ENCODE data around the gene AMZ2. TPM values are rescaled to one million over a fixed set of nuclear protein-coding genes. Genes with fewer than 3 reads are reported as not detected.
"Not testable (repeated sequence)": the region's sequence is repeated elsewhere in the genome, so short reads cannot be mapped to it uniquely, and the experiment has no call there.

AMZ2 gene
- total RNA-seq, 1 experiment from 2014 or later, result 88.3 TPM

- H2AFZ ChIP-seq; H3K27me3 ChIP-seq (ENCODE audit: insufficient read depth, low read depth); H3K27ac ChIP-seq; POLR2A ChIA-PET (ENCODE audit: unreplicated experiment); H3K79me2 ChIP-seq (ENCODE audit: low read depth); H3K4me3 ChIP-seq; intact Hi-C loops (cut with micrococcal nuclease; ENCODE audit: unreplicated experiment); DNase-seq; BruUV-seq (replicated peaks); H4K20me1 ChIP-seq (ENCODE audit: insufficient read depth); H3K4me2 ChIP-seq; H3K36me3 ChIP-seq (ENCODE audit: low read depth); H3K9me3 ChIP-seq (ENCODE audit: insufficient read depth, low read depth); H3F3A ChIP-seq (ENCODE audit: insufficient read depth, low read depth); H3K9me2 ChIP-seq (ENCODE audit: insufficient read depth): not testable (repeated sequence)
- CTCF ChIA-PET, result interaction anchor here (0.7 kb wide), 1 partner anchor 125 kb away, joined by 3 read pairs; no protein-coding TSS in a partner anchor
- H3K4me1 ChIP-seq (replicated peaks; ENCODE audit: insufficient read depth), result peaks cover 14% of the 10 kb centered on the region
Measured at GRCh38 chr17:68237369-68238163, 10.3 kb upstream of the AMZ2 start.

- CTCF ChIA-PET, result interaction anchor here (0.7 kb wide), 1 partner anchor 126 kb away, joined by 3 read pairs; no protein-coding TSS in a partner anchor
- H3F3A ChIP-seq (ENCODE audit: insufficient read depth, low read depth), result no peaks in the 10 kb centered on the region
- intact Hi-C loops (cut with micrococcal nuclease; ENCODE audit: unreplicated experiment), result no loop called here
Measured at GRCh38 chr17:68238164-68238870, 9.5 kb upstream of the AMZ2 start.

GRCh38 chr17:68238871-68239253 is 9.0 kb upstream of the AMZ2 start:
- H3K36me3 ChIP-seq (ENCODE audit: low read depth), result no peaks in the 10 kb centered on the region
- no peak overlapping the region for H3K27ac ChIP-seq
- H3K4me2 ChIP-seq, result no peak overlapping the region
- H3K4me1 ChIP-seq (replicated peaks; ENCODE audit: insufficient read depth), result peaks cover 14% of the 10 kb centered on the region; the same call in 1 of the 2 replicates
- ChIA-PET POLR2A (ENCODE audit: unreplicated experiment) (no interaction called here), CTCF (no interaction called here)
- no peaks in the 10 kb centered on the region for H3K9me3 ChIP-seq (ENCODE audit: insufficient read depth, low read depth)
- H3K27me3 ChIP-seq (ENCODE audit: insufficient read depth, low read depth), result no peaks in the 10 kb centered on the region
- no peaks in the 10 kb centered on the region for H3K9me2 ChIP-seq (ENCODE audit: insufficient read depth)
- H2AFZ ChIP-seq, result no peak overlapping the region
- H3F3A ChIP-seq (ENCODE audit: insufficient read depth, low read depth), result no peaks in the 10 kb centered on the region
- no peak for DNase-seq
- no peaks in the 10 kb centered on the region for H3K79me2 ChIP-seq (ENCODE audit: low read depth)
- no TSS peak for BruUV-seq (replicated peaks)
- intact Hi-C loops (cut with micrococcal nuclease; ENCODE audit: unreplicated experiment), result no loop called here
- no peaks in the 10 kb centered on the region for H4K20me1 ChIP-seq (ENCODE audit: insufficient read depth)
- H3K4me3 ChIP-seq, result no peak overlapping the region
- no peak for TF ChIP-seq EZH2 (IDR thresholded peaks at IDR 0.05; ENCODE audit: low read depth)
- no peak for TF ChIP-seq CTCF (conservative IDR thresholded peaks at IDR 0.05)

More at GRCh38 chr17:68238164-68238870, 9.5 kb upstream of the AMZ2 start:
- H3K36me3 ChIP-seq (ENCODE audit: low read depth), result no peaks in the 10 kb centered on the region
- no peak overlapping the region for H3K27ac ChIP-seq
- H4K20me1 ChIP-seq (ENCODE audit: insufficient read depth), result no peaks in the 10 kb centered on the region
- H3K4me2 ChIP-seq, result no peak overlapping the region
- H3K79me2 ChIP-seq (ENCODE audit: low read depth), result no peaks in the 10 kb centered on the region
- H2AFZ ChIP-seq, result no peak overlapping the region
- H3K4me3 ChIP-seq, result no peak overlapping the region
- H3K9me3 ChIP-seq (ENCODE audit: insufficient read depth, low read depth), result no peaks in the 10 kb centered on the region
- BruUV-seq (replicated peaks), result no TSS peak
- DNase-seq, result peak in 1 of 2 experiments; percentile 58
- H3K4me1 ChIP-seq (replicated peaks; ENCODE audit: insufficient read depth), result peaks cover 14% of the 10 kb centered on the region; the same call in 1 of the 2 replicates
- H3K9me2 ChIP-seq (ENCODE audit: insufficient read depth), result no peaks in the 10 kb centered on the region
- no peaks in the 10 kb centered on the region for H3K27me3 ChIP-seq (ENCODE audit: insufficient read depth, low read depth)
- POLR2A ChIA-PET (ENCODE audit: unreplicated experiment), result no interaction called here
- TF ChIP-seq CTCF (conservative IDR thresholded peaks at IDR 0.05), result no peak
- no peak for TF ChIP-seq EZH2 (IDR thresholded peaks at IDR 0.05; ENCODE audit: low read depth)
